ENCODE measurements around the gene TMEM106C.

Gene TMEM106C

GRCh38 chr12:47999816-48000215, 36.4 kb downstream of the TMEM106C start:
- no peak for DNase-seq

- no peak for DNase-seq
Observed at GRCh38 chr12:48000878-48001504, 37.6 kb downstream of the TMEM106C start.

GRCh38 chr12:48001505-48002413, 38.4 kb downstream of the TMEM106C start:
- DNase-seq, result no peak

- no peak for DNase-seq
Observed at GRCh38 chr12:48002414-48002730, 39.0 kb downstream of the TMEM106C start.

GRCh38 chr12:48002773-48003218, 39.4 kb downstream of the TMEM106C start:
- no peak for DNase-seq

- no peak for DNase-seq
Observed at GRCh38 chr12:48003226-48004052, 40.0 kb downstream of the TMEM106C start.

GRCh38 chr12:48004053-48004941, 40.9 kb downstream of the TMEM106C start, which contains the start of gene COL2A1:
TSS of gene COL2A1 (minus strand) at chr12:48004476. CDS start at chr12:48004321, 155 bp downstream.
- DNase-seq, result no peak

GRCh38 chr12:48005001-48005749, 41.8 kb downstream of the TMEM106C start:
- DNase-seq, result no peak

- DNase-seq, result no peak
Observed at GRCh38 chr12:48005750-48006021, 42.3 kb downstream of the TMEM106C start.

GRCh38 chr12:48007206-48007605, 43.8 kb downstream of the TMEM106C start:
- DNase-seq, result no peak

GRCh38 chr12:48008349-48008748, 45.0 kb downstream of the TMEM106C start:
- no peak for DNase-seq

GRCh38 chr12:48008950-48009349, 45.6 kb downstream of the TMEM106C start:
- DNase-seq, result no peak

GRCh38 chr12:48009471-48009870, 46.1 kb downstream of the TMEM106C start:
- DNase-seq, result no peak

- DNase-seq, result no peak
Observed at GRCh38 chr12:48010366-48010970, 47.1 kb downstream of the TMEM106C start.

- DNase-seq, result no peak
Observed at GRCh38 chr12:48012070-48012469, 48.7 kb downstream of the TMEM106C start.

- no peak for DNase-seq
Observed at GRCh38 chr12:48013287-48013686, 49.9 kb downstream of the TMEM106C start.

GRCh38 chr12:48015129-48015528, 51.7 kb downstream of the TMEM106C start:
- no peak for DNase-seq

GRCh38 chr12:48015954-48016353, 52.6 kb downstream of the TMEM106C start:
- DNase-seq, result no peak

- DNase-seq, result no peak
Observed at GRCh38 chr12:48016373-48017020, 53.1 kb downstream of the TMEM106C start.

- DNase-seq, result no peak
Observed at GRCh38 chr12:48017496-48017895, 54.1 kb downstream of the TMEM106C start.
